ENCODE results near the gene PCGF1. TPM values are rescaled to one million over a fixed set of nuclear protein-coding genes. Genes with fewer than 3 reads are reported as not detected.
A peak's percentile ranks its signal among the peaks of the same experiment; 100 is the strongest.

Gene PCGF1
- total RNA-seq, 1 donor = 16.2 TPM

DNA sequence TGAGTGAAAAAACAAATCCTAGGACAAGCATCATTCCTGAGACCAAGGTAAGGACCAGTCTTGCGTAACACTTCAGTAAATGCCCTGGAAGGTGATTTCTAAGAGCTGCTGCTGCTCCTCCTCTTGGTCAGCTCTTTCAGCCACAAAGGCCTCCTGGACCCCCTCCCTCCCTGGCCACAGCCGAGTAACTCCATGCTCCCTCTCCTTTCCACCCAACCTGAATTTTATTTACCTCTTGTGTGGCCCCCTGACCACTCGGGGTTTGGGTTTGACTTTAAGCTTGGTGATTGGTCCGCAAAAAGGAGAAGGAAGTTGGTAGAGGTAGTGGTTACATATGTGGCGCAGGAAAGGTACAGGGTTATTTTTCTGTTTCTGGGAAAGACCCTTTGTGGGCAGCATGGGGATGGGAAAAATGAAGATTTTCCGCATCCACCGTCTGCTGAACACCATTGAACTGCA lies 31.4 kb upstream of the PCGF1 start:
- peak in 2 of 3 donors; percentile 57 to 70 for DNase-seq (ENCODE audit: low read depth in 2 of 3, low spot score in 2 of 3)

DNA sequence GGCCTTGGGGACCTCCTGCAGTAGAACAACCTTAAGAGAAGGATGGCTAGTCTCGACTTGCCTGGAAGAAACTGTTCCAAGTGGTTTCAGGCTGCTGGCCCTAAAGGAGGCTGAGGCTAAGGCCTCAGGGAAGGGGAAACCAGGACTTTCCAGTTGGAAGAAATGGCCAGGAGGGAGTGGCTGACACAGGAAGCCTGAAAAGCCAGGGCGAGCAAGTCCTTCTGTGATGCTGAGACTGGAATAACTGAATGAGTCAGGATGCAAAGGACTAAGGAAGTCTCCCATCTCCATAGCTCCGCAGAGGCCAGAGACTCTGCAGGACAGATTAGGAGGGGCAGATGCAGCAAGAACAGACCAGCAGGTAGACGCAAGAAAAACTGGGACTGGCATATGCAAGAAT lies 29.6 kb upstream of the PCGF1 start:
- no peak for DNase-seq (ENCODE audit: low read depth in 2 of 3, low spot score in 2 of 3)

DNA sequence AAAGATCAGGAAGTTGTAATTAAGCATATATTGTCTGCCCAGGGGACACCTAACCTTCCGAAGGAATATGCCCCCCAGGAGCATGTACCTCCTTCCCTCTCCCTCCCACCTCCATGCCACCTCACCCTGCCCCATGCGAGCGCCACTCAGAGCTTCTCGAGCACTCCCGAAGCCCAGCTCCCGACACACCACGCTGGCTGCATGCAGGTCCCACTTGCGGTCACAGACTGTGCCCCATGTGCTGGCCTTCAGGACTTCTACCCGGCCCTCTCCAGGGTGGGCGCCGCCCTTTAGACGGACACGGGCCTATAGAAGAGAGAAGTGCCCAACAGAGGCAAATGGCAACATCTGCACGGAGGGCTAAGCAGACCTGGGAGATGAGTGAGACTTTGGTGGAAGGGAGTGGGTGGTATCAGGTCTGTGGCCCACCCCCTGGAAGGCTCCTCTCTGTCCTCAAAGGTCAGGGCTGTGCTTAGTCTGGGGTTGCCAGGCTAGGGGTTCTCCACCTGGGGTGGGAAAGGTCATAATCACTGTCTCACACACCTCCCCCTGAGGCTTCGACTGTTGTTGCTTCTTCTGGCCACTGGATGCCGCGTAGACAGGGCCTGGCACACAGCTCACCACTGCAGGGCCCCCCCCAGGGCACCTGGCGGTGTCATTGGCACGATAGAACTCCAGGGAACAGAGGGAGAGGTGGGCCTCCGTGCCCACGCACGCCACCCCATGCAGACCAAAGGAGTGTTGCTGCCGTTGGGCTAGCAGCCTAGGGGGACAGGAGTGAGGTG lies 28.9 kb upstream of the PCGF1 start:
- no peak for DNase-seq (ENCODE audit: low read depth in 2 of 3, low spot score in 2 of 3)

DNA sequence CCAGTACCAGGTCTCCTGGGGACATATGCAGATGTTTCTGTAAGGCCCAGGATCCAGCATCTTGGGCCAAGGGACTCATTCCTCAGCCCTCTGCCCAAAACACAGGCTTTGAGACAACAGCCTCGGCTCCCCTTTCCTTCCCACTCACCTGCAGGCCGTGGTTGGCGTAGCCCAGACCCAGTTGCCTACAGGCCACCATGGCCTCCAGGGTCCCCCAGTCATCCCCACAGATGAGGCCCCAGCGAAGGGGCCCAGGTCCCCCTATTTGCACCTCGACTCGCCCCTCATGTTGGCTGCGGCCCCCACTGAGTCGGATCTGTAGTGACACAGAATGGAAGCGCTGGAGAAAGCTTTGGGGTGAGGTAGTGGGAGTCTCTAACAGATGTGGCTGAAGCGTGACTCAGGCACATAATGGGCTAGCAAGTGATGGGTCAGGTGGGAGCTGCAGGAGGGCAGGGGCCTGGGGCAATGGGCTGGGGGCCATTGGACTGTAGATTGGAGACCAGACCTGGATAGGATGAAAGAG lies 28.0 kb upstream of the PCGF1 start:
- DNase-seq (ENCODE audit: low read depth in 2 of 3, low spot score in 2 of 3) = no peak

DNA sequence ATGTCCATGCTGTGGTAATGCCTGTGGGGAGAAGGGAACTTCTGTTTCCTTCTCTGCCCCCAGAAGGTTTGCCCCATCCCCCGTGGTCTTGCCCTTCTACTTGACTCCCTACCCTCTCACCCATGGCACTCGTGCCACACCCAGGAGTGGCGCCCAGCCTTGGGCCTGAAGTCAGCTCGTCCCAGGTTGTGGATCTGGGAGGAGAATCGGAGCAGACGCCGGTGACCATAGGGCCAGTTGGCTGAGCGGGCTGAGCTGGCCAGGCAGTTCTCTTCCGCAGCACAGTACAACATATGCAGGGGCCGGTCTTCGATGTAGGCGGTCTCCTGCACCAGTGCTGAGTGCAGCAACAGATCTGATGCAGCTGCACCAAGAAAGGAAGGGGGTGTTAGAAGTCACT lies 26.9 kb upstream of the PCGF1 start:
- no peak for DNase-seq (ENCODE audit: low read depth in 2 of 3, low spot score in 2 of 3)

DNA sequence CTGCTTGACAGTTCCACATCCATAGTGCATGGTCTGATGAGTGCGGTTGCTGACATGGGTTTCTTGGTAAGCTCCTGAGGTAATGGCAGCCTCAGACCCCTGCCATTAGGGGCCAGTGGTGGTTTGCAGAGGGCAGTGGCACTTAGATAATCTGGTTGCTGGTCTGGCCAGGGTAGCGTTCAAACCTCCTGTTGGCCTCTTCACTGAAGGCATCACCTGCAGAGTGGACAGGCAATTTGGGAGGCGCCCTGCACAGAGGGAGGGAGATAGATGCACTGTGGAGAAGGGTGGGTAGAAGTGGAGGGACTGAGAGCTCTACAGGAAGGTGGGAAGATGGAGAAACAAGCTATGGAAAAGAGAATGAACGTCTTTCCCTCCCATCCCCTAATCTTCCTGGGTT lies 26.0 kb upstream of the PCGF1 start:
- DNase-seq (ENCODE audit: low read depth in 2 of 3, low spot score in 2 of 3) = no peak

DNA sequence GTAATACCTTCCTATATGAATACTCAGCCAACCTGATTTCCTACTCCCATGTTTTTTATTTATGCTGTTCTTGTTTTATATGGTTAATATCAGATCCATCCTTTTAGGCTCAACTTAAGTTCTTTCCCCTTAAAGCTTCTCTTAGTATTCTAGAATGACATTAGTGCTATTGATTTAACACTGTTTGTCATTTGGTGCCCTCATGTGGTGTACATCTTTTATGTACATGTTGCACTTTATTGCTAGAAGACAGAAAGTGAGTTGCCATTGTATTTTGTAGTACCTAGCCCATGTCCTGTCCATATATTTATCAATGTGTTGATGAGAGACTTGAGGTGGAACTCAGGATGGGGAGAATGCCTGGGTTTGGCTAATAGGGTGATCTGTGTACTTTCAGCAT lies 24.7 kb upstream of the PCGF1 start:
- DNase-seq (ENCODE audit: low read depth in 2 of 3, low spot score in 2 of 3) = peak in 1 of 3 donors; percentile 81

DNA sequence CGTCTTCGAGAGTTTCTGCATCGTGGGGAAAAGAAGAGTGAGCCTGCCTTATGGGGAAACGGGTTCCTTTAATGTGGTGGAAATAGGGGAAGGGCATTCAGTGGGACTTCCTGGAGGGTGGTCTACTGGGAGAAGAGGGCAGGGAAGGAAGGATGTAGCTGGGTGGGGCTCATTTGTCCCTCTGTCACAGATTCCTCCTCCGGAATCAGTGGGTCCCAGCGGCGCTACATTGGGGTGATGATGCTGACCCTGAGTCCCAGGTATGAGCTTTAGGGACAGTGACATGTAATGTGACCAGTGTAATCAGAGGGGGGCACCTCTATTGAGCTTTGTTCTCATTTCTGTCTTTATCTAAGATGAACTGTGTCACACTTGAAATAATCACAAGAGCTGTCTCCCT lies 24.2 kb upstream of the PCGF1 start:
- no peak for DNase-seq (ENCODE audit: low read depth in 2 of 3, low spot score in 2 of 3)

DNA sequence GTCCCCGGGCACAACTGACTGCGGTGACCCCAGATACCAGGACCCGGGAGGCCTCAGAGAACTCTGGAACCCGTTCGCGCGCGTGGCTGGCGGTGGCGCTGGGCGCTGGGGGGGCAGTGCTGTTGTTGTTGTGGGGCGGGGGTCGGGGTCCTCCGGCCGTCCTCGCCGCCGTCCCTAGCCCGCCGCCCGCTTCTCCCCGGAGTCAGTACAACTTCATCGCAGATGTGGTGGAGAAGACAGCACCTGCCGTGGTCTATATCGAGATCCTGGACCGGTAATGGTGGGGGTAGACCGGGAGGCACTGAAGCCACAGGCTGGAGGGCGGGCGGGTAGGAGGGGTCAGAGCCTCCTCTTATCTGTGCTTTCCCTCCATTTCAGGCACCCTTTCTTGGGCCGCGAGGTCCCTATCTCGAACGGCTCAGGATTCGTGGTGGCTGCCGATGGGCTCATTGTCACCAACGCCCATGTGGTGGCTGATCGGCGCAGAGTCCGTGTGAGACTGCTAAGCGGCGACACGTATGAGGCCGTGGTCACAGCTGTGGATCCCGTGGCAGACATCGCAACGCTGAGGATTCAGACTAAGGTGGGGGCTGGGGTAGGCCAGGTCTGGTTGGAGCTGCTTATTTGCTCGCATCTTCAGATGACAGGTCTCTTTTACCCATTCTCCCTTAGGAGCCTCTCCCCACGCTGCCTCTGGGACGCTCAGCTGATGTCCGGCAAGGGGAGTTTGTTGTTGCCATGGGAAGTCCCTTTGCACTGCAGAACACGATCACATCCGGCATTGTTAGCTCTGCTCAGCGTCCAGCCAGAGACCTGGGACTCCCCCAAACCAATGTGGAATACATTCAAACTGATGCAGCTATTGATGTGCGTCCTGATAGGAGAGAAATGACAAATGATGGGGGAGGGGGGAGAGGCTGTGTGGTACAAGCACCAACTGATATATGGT lies 23.0 kb upstream of the PCGF1 start:
- peak in 1 of 3 donors; percentile 63 for DNase-seq (ENCODE audit: low read depth in 2 of 3, low spot score in 2 of 3)

DNA sequence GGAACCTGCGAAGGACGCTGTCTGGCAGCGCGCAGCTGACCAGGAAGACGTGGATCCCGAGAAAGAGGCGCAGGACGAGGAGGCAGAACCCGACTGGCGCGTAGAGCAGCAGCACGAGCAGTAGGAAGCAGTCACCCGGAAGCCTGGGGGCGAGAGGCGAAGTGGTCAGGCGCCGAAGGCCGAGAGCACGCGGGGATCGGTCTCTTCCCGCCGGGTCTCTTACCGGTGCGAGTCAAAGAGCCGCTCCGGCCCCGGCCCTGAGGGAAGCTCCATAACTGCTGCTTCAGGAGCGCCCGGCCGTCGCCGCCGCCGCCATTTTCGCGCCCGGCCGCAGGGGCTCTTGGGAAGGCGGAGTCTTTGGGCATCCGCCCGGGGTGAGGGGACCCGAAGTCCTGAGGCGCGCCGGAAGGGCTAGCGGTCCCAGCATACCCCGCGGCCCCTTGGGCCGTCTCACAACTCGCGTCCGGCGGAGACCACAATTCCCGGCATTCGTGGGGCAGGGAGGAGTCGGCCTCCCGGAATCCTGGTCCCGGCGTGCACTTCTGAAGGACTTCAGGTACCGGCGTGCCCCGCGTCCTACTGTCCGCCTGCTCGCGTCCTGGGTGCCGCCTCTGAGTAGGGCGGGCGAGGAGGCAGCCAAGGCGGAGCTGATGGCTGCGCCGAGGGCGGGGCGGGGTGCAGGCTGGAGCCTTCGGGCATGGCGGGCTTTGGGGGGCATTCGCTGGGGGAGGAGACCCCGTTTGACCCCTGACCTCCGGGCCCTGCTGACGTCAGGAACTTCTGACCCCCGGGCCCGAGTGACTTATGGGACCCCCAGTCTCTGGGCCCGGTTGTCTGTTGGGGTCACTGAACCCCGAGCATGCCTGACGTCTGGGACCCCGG lies 22.1 kb upstream of the PCGF1 start, which contains the start of the genes AUP1 and HTRA2:
TSS of gene AUP1 (minus strand) at position 350 of the 882 bp plus-strand sequence. CDS start at position 273, 77 bp downstream.
TSS of gene HTRA2 (plus strand) at position 577 of the 882 bp plus-strand sequence. CDS start at position 651, 74 bp downstream.
- DNase-seq (ENCODE audit: low read depth in 2 of 3, low spot score in 2 of 3) = peak; percentile 72 to 86 (median 82)

DNA sequence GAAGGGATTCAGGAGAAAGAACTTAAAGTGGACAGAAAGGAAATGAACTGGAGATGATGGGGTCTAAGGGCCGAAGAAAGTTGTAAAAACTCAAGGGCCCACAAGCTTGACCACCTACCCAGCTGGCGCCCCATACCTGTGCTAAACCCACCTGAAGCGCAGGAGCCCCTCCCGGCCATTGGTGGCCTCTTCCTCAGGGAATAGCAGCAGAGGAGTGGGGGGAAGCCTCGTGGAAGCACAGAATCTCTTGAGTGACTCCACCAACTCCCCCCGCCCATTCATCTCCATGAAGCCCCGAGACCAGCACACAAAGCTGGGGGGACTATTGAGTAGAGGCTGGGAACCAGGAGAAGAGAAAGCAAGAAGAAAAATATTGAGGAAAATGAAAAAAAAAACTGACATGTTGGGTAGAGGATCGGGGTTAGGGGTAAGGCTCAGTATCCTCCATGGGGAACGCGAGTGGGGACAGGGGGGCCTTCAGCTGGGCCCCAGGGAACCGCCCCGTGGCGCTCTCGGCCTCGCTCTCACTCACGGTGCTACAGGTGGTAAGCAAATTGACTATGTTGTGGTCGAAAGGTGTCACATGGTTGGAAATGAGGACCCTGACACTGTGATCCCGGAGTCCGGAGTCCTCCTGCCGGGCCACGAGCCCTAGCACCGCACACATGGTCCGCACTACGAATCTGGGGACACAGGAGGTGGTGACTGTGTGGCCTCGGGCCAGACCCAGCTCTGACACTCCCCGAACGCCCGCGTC lies 21.3 kb upstream of the PCGF1 start:
- no peak for DNase-seq (ENCODE audit: low read depth in 2 of 3, low spot score in 2 of 3)

DNA sequence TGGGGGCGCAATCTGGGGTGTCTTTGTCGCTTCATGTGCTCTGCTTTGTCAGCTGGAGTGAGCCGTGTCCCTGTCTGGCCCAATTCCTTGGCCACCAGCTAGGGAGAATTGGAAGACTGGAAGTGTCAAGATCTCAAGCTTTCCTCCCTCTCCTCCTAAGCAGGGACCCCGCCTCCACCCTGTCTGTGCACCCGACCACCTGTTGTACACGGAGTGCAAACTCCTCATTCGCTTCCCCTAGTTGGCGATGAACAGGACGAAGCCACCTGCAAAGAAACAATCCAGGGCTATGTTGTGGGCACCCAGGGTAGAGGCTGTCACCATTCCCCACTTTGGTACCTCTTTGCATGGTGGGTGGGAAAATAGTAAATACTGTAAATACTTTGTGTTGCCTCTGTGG lies 20.2 kb upstream of the PCGF1 start:
- DNase-seq (ENCODE audit: low read depth in 2 of 3, low spot score in 2 of 3) = no peak

DNA sequence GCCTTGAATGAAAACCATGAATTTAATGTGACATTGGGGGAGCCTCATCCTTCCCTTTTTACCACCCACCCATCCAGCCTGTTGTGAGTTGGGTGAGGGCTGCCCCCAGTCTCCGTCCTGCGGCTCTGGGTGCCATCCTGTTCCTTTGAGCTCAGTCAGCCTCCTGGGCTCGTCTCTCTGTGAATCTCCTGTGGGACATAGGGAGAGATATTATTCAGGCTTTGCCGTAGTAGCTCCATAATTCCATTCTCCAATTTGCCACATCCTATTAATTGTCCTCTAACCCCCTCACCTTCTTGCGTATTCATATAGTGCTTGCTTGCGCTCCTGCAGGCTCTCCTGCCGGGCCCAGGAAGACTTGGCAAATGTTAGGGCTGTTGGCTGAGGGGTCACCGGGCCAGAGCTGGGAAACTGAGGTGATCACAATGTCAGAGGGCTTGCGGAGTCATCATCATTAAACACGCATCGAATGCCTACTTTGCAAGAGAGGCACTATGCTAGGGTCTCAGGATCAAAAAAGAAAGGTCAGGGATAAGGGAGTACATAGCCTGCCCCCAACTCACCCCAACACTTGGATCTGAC lies 19.2 kb upstream of the PCGF1 start:
- no peak for DNase-seq (ENCODE audit: low read depth in 2 of 3, low spot score in 2 of 3)

DNA sequence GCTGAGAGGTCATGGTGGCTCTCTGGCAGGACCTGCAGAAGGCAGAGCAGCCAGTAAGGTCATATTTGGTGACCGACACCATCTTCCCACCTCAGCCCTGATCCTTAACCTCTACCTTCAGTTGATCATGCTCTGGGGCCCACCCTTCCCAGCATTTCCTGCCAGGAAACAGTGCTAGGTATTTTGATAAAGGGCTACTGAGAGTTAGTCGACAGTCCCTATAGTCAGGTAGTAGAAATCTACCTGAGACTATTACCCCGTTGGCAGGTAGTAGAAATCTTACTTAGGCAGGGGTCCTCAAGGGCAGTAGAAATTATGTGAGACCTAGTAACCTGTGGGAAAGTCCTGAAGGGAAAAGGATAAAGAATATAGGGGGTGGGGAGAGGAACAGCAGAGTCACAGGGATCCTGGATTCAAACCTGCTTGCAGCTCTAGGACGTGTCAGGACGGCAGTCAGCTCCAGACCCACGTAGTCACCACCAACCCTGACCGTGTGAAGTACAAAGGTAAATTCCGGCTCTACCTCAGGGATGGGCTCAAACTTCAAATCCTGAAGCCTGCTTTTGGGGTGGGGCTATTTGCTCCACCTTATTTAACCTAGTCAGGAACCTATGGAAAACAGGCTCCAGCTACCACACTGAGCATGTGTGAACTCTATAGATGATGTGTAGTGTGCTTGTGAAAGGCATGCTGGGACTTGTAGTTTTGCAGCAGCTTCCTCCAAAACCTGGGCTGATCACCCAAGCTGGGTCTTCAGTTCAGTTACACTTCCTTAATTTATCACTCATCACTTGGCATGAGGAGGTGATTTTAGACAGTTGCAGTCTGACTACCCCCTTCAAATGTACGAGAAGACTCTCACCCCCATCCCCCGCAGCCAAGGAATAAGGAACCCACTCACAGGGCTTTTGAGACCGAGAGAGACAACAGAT lies 18.5 kb upstream of the PCGF1 start, which contains the start of gene DQX1:
TSS of gene DQX1 (minus strand) at position 515 of the 932 bp plus-strand sequence. CDS start at position 13, 502 bp downstream.
- DNase-seq (ENCODE audit: low read depth in 2 of 3, low spot score in 2 of 3) = peak in 1 of 3 donors; percentile 62

DNA sequence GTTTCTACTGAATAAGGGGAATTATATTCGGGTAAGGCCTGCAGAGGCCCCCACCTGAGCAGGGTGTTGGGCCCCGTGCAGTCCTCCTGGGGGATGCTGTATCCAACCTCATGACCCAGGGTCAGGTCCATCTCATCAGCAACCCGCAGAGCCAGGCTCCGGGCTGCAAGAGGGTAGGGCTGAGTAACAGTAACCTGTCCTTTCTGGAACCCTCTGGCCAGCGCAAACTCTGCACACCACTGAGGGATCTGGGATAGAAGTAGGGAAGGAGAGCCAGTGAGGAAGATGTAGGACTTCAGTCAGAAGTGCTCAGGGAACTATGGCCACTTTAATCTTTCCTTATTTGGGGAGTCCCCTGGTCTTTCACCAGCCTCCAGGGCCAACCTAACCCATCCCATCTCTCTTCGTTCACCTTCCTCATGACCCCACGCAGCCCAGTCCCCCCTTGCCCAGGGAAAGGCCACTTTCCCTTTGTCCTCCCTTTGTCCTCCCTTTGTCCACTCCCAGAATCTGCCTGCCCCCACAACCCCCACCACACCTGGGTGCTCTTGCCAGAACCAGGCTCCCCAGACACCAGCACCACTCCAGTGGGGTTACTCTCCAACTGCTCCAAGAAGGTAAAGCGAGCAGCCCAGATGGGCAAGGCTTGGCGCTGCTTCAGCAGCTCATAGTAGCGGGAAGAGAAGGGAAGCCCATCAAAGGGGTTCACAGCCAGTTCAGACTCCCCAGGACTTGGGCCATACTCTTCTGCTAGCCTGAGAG lies 17.6 kb upstream of the PCGF1 start:
- no peak for DNase-seq (ENCODE audit: low read depth in 2 of 3, low spot score in 2 of 3)

DNA sequence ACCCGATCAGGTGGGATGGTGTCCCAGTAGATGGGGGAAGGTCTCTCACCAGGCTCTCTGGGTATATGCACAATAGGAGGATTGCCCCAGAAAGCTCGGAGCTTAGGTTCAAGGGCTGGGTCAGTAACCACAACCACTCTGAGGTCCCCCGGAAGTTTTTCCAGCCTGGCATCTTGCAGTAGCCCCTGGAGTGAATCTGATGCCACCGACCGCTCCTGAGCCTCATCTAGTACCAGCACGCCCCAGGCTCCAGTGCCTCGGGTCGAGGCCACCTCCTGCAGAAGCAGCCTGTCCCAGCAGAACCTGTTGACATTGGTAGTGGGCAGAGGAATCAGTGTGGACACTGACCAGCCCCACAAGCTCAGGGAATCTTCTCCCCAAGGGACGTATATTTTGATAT lies 16.5 kb upstream of the PCGF1 start:
- no peak for DNase-seq (ENCODE audit: low read depth in 2 of 3, low spot score in 2 of 3)

DNA sequence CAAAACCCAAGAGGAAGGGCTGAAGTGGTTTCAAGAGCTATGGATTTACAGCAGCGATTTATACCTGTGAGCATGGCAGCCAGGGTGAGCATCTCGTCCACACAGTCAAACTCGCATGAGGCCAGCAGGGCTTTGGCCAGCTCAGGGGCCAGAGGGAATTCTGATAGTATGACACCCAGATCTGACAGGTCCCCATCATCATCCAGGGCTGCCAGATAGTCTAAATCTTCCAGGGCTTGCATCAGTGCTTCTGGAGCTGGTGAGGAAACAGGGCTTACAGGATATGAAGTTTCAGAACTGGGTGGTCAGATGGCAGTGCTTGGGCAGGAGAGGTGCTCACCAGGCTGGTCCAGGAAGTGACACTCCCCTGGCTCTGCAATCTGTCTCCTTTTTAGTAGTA lies 15.0 kb upstream of the PCGF1 start:
- DNase-seq (ENCODE audit: low read depth in 2 of 3, low spot score in 2 of 3) = no peak
